HFFc6 (cell line): ENCODE measurements around the gene PNMA6E. TPM values are rescaled to one million over a fixed set of nuclear protein-coding genes. Genes with fewer than 3 reads are reported as not detected.
"Not testable (repeated sequence)": the region's sequence is repeated elsewhere in the genome, so short reads cannot be mapped to it uniquely, and the experiment has no call there.

Experiments used
- DNase-seq: peaks from one replicate; pipeline ENCODE4 v3.0.0-alpha.2; 2018
- H3K27ac Mint-ChIP-seq: 2 replicates; pipeline ENCODE4 v1.8.0; 2020; ENCODE audit warnings: mild to moderate bottlenecking, mixed read lengths
- H3K27me3 Mint-ChIP-seq: 2 replicates; pipeline ENCODE4 v1.8.0; 2021; ENCODE audit warnings: mild to moderate bottlenecking, moderate library complexity, mixed read lengths; ENCODE audit not compliant: insufficient read depth
- H3K36me3 Mint-ChIP-seq: 2 replicates; pipeline ENCODE4 v1.8.0; 2021; ENCODE audit warnings: low read depth, mixed read lengths
- H3K4me1 Mint-ChIP-seq: 2 replicates; pipeline ENCODE4 v1.8.0; 2020; ENCODE audit warnings: low read depth, mixed read lengths
- H3K4me3 Mint-ChIP-seq: 2 replicates; pipeline ENCODE4 v1.8.0; 2020; ENCODE audit warnings: mild to moderate bottlenecking, moderate library complexity, mixed read lengths
- H3K9me3 Mint-ChIP-seq: 2 replicates; pipeline ENCODE4 v1.8.0; 2020; ENCODE audit warnings: mild to moderate bottlenecking, mixed read lengths
- total RNA-seq, 6 experiments: library from RNA; stranded (reverse); fragmentation: NEBNext Ultra II Directional; extraction: Animal tissue kit (Norgen Biotek cat#: 25700); gene quantifications; 2 replicates in 1 of 6; 3 replicates in 5 of 6; pipeline ENCODE4 v1.2.3, GENCODE V29; 2021
- TF ChIP-seq, protein P1 (sequence below): fragments of 200-600 bp; sonication (generic); IDR thresholded peaks from 2 replicates; pipeline ENCODE4 v1.5.0; 2021; ENCODE audit warnings: antibody characterized with exemption, mild to moderate bottlenecking

The PNMA6E gene
- total RNA-seq, 6 experiments from 2014 or later: not detected

DNA sequence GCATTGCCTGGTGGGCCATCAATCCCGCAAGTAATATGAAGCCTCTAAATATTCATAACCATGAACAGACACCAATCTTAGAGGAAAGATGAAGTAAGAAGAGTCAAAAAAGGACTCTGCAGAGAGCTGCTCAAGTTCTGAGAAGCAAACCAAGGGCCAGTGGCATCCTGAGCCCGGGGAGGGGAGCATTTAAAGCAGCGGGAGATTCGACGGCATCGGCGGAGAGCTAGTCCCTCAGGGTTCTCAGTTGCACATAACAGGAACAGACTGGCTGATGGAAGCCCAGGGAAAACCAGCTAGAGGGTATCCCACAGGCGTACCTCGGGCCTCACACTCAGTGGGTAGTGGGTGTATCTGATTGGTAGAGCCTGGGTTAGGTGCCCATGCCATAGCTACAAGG, 4.9 kb upstream of the PNMA6E start:
- no peak overlapping the region for H3K4me3 Mint-ChIP-seq
- H3K4me1 Mint-ChIP-seq: no peaks in the 10 kb centered on the region
- no peak overlapping the region for H3K27ac Mint-ChIP-seq
- H3K9me3 Mint-ChIP-seq: no peaks in the 10 kb centered on the region
- no peaks in the 10 kb centered on the region for H3K36me3 Mint-ChIP-seq
- TF ChIP-seq, protein P1, sequence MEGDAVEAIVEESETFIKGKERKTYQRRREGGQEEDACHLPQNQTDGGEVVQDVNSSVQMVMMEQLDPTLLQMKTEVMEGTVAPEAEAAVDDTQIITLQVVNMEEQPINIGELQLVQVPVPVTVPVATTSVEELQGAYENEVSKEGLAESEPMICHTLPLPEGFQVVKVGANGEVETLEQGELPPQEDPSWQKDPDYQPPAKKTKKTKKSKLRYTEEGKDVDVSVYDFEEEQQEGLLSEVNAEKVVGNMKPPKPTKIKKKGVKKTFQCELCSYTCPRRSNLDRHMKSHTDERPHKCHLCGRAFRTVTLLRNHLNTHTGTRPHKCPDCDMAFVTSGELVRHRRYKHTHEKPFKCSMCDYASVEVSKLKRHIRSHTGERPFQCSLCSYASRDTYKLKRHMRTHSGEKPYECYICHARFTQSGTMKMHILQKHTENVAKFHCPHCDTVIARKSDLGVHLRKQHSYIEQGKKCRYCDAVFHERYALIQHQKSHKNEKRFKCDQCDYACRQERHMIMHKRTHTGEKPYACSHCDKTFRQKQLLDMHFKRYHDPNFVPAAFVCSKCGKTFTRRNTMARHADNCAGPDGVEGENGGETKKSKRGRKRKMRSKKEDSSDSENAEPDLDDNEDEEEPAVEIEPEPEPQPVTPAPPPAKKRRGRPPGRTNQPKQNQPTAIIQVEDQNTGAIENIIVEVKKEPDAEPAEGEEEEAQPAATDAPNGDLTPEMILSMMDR: no peak
- H3K27me3 Mint-ChIP-seq: peaks cover 24% of the 10 kb centered on the region
- no peak for DNase-seq

DNA sequence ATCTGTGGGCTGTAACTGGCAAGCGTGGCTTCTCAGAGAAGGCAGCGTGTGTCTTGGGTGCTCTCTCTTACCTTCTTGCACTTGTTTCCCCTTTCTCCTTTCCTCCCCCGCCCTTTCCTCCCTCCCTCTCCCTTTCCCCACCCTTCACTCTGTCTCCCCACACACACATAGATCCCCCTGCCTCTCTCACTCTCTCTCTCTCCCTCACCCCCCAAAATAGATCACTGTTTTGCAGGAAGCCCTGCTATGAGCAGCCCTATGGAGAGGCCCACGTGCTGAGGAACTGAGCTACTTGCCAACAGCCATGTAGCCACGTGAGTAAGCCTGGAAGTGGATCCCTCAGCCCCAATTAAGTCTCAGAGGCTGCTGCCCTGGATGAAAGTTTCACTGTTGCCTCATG, 4.3 kb upstream of the PNMA6E start:
- Mint-ChIP-seq H3K27me3 (peaks cover 22% of the 10 kb centered on the region), H3K36me3 (no peaks in the 10 kb centered on the region), H3K27ac (no peak overlapping the region), H3K4me3 (no peak overlapping the region), H3K9me3 (no peaks in the 10 kb centered on the region), H3K4me1 (no peaks in the 10 kb centered on the region)
- DNase-seq: no peak
- TF ChIP-seq, protein P1: no peak

DNA sequence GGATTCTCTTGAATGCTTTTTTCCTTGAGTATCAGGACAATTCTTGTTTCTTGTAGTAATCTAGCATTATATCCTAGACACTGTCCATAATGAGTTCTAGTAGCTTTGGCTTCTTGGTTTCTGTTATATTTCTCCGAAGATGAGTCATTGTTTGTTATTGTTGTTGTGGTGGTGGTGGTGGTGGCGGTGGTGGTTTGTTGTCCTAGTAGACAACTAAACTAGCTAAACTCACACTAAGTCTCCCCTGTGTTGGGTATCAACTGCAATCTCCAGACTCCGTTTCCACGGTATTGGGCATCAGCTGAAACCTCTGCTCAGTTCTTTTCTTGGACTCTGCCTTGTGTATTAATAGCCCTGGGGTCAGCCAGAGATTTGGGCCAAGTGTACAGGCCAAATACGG, 3.2 kb upstream of the PNMA6E start:
- not testable (repeated sequence) for H3K4me1 Mint-ChIP-seq, H3K9me3 Mint-ChIP-seq, H3K27ac Mint-ChIP-seq, H3K4me3 Mint-ChIP-seq, DNase-seq, H3K36me3 Mint-ChIP-seq
- H3K27me3 Mint-ChIP-seq: peaks cover 20% of the 10 kb centered on the region

DNA sequence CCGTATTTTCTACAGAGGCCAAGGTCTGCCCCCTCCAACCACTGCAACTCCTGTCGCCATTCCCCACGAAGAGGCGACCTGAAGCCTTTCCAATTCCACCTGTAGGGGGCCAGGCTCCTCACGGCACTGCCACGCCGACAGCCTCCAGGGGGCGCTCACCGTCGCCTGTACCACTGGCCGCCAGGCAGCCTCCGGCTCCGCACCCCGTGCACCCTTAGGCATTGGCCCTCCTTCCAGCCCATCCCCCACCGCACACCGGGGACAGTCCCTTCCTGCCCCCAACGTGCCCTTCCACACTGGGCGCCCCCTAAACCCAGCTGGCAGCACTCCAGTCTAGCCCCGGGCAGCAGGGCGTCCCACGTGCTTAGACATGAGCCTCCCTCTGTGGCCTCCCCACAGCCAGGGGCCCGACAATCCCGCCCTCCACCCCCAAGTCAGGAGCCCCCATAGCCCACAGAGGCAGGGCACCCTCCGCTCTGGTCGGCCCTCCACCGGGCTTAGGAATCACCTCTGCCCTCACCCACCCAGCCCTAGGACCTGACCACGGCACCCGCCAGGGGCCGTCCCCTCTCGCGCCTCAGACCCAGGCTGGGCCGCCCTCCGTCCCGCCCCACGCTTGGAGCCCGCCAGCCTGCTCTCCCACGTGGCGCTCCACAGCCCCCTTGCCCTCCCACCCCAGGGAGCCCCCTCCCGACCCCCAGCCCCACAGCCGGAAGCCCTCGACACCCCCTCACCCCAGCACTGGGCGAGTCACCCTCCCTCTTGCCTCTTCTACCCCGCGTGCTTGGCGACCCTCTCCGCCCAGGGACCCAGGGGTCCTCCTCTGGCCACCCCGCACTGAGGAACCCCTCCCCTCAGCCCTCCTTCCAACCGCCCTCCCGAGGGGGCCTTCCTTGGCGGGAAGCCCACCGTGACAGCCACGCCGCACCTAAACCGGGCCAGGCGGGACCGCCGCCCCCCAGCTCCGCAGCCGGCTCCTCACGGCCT, 711 bp downstream of the PNMA6E start:
- no peak overlapping the region for H3K4me3 Mint-ChIP-seq
- H3K27me3 Mint-ChIP-seq: peaks cover 14% of the 10 kb centered on the region

DNA sequence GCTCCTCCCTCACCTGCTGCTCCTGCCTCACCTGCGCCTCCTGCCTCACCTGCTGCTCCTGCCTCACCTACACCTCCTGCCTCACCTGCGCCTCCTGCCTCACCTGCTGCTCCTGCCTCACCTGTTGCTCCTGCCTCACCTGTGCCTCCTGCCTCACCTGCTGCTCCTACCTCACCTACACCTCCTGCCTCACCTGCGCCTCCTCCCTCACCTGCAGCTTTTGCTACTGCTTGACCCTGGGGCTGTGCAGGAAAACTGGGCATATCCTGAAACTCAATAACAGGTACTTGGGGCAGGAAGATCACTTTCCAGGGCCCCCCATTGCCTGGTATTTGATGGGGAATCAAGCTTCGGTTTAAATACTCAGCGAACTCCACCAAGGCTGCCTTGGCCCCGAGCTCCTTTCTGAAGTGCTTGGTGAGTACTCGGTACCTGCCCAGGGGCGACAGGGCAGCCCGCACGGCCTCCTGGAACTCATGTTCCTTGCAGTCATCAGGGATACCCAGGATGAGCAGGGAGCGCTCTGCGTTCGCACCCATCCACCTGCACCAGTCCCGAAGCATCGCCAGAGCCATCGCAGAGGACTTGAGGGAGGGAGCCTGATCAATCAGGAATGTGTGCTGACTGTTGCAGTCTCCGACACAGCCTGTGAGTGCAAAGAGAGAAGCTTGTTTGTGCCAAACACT, 2.7 kb downstream of the PNMA6E start:
- no peak overlapping the region for H3K27ac Mint-ChIP-seq
- H3K4me1 Mint-ChIP-seq: no peaks in the 10 kb centered on the region
- H3K36me3 Mint-ChIP-seq: no peaks in the 10 kb centered on the region
- TF ChIP-seq, protein P1: no peak
- H3K9me3 Mint-ChIP-seq: no peaks in the 10 kb centered on the region
- peaks cover 11% of the 10 kb centered on the region for H3K27me3 Mint-ChIP-seq
- no peak for DNase-seq
- H3K4me3 Mint-ChIP-seq: no peak overlapping the region

More for the DNA sequence above, 711 bp downstream of the PNMA6E start:
- TF ChIP-seq, protein P1: peak; percentile 69
- no peak for DNase-seq
- Mint-ChIP-seq H3K4me1 (no peaks in the 10 kb centered on the region), H3K9me3 (no peaks in the 10 kb centered on the region), H3K27ac (no peak overlapping the region), H3K36me3 (no peaks in the 10 kb centered on the region)
